Measurements from ENCODE around the gene PDE6C. TPM values are rescaled to one million over a fixed set of nuclear protein-coding genes. Genes with fewer than 3 reads are reported as not detected.
A peak's percentile ranks its signal among the peaks of the same experiment; 100 is the strongest.

PDE6C gene
- total RNA-seq (2021) (not detected in 3 replicates), Bru-seq, nascent RNA (not detected)
- long read RNA-seq, experiment 1 = 0 reads
- long read RNA-seq, experiment 2 = 0 reads
- long read RNA-seq, experiment 3 = 0 reads

GRCh38 chr10:93612311-93612710, at the start of gene PDE6C:
Gene PDE6C, plus strand, starts transcription at chr10:93612537. Its CDS starts 189 bp downstream, at chr10:93612726.
- Mint-ChIP-seq H3K27me3 (ENCODE audit: low read depth) (no peaks in the 10 kb centered on the region), H3K36me3 (no peaks in the 10 kb centered on the region), H3K9me3 (no peaks in the 10 kb centered on the region), H3K27ac (no peak within 1 kb of the TSS), H3K4me3 (no peak within 1 kb of the TSS), H3K4me1 (peaks cover 10% of the 10 kb centered on the region)
- TF ChIP-seq SOX15 (CRISPR knock-in tag; IDR thresholded peaks at IDR 0.05) (no peak), FOXP1 (CRISPR knock-in tag; IDR thresholded peaks at IDR 0.05; ENCODE audit: borderline replicate concordance) (no peak), ERG (CRISPR knock-in tag; IDR thresholded peaks at IDR 0.05) (no peak), HMGA2 (CRISPR knock-in tag; IDR thresholded peaks at IDR 0.05) (no peak), EMX1 (CRISPR knock-in tag; IDR thresholded peaks at IDR 0.05) (no peak), OVOL2 (CRISPR knock-in tag; IDR thresholded peaks at IDR 0.05; ENCODE audit: borderline replicate concordance) (no peak), ZNF121 (CRISPR knock-in tag; IDR thresholded peaks at IDR 0.05) (no peak)
- DNase-seq (ENCODE audit: low spot score) (no peak), ATAC-seq (no peak)
- ChIA-PET POLR2A (no interaction called here), CTCF (interaction anchor here (1.6 kb wide), 1 partner anchor 58 kb away, joined by 5 read pairs; no protein-coding TSS in a partner anchor)

- TF ChIP-seq HMGA2 (CRISPR knock-in tag; IDR thresholded peaks at IDR 0.05) (no peak), MYBL2 (CRISPR knock-in tag; IDR thresholded peaks at IDR 0.05) (no peak), TEAD4 (CRISPR knock-in tag; IDR thresholded peaks at IDR 0.05) (no peak), ZNF423 (CRISPR knock-in tag; IDR thresholded peaks at IDR 0.05) (no peak)
- TF ChIP-seq, protein P1, sequence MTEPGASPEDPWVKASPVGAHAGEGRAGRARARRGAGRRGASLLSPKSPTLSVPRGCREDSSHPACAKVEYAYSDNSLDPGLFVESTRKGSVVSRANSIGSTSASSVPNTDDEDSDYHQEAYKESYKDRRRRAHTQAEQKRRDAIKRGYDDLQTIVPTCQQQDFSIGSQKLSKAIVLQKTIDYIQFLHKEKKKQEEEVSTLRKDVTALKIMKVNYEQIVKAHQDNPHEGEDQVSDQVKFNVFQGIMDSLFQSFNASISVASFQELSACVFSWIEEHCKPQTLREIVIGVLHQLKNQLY (CRISPR knock-in tag; IDR thresholded peaks at IDR 0.05) = no peak
- TF ChIP-seq, protein P2, sequence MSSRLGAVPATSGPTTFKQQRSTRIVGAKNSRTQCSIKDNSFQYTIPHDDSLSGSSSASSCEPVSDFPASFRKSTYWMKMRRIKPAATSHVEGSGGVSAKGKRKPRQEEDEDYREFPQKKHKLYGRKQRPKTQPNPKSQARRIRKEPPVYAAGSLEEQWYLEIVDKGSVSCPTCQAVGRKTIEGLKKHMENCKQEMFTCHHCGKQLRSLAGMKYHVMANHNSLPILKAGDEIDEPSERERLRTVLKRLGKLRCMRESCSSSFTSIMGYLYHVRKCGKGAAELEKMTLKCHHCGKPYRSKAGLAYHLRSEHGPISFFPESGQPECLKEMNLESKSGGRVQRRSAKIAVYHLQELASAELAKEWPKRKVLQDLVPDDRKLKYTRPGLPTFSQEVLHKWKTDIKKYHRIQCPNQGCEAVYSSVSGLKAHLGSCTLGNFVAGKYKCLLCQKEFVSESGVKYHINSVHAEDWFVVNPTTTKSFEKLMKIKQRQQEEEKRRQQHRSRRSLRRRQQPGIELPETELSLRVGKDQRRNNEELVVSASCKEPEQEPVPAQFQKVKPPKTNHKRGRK (CRISPR knock-in tag; IDR thresholded peaks at IDR 0.05; ENCODE audit: borderline replicate concordance) = no peak
- TF ChIP-seq, protein P3, sequence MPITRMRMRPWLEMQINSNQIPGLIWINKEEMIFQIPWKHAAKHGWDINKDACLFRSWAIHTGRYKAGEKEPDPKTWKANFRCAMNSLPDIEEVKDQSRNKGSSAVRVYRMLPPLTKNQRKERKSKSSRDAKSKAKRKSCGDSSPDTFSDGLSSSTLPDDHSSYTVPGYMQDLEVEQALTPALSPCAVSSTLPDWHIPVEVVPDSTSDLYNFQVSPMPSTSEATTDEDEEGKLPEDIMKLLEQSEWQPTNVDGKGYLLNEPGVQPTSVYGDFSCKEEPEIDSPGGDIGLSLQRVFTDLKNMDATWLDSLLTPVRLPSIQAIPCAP (CRISPR knock-in tag; IDR thresholded peaks at IDR 0.05) = no peak
- no peaks in the 10 kb centered on the region for H3K9me3 Mint-ChIP-seq
- 0 out of 2 replicates have a peak overlapping the region, but pooled peaks have one; percentile 25 for H3K4me3 Mint-ChIP-seq
- H3K27ac Mint-ChIP-seq = no peak overlapping the region
- no peak for DNase-seq (ENCODE audit: low spot score)
- H3K4me1 Mint-ChIP-seq = peaks cover 21% of the 10 kb centered on the region
- no peak for ATAC-seq
- H3K27me3 Mint-ChIP-seq (ENCODE audit: low read depth) = peaks cover 76% of the 10 kb centered on the region
- POLR2A ChIA-PET = interaction anchor here (0.6 kb wide), 1 partner anchor 30 kb away, joined by 6 read pairs; no protein-coding TSS in a partner anchor
- CTCF ChIA-PET = interaction anchor here (0.8 to 2.2 kb wide), 4 partner anchors 11 to 251 kb away, joined by 3 to 18 read pairs (median 4); no protein-coding TSS in a partner anchor
- no peaks in the 10 kb centered on the region for H3K36me3 Mint-ChIP-seq
These were observed 46.9 kb upstream of the PDE6C start for GRCh38 chr10:93565446-93565845.

- Mint-ChIP-seq H3K4me1 (peaks cover 21% of the 10 kb centered on the region), H3K27ac (no peak within 1 kb of the TSS), H3K4me3 (peak within 1 kb of the TSS; percentile 86), H3K36me3 (no peaks in the 10 kb centered on the region), H3K9me3 (no peaks in the 10 kb centered on the region), H3K27me3 (ENCODE audit: low read depth) (peaks cover 83% of the 10 kb centered on the region)
- ATAC-seq (peak; percentile 67), DNase-seq (ENCODE audit: low spot score) (peak; percentile 62)
- ChIA-PET POLR2A (no interaction called here), CTCF (interaction anchor here (0.8 to 2.2 kb wide), 7 partner anchors 12 to 249 kb away, joined by 3 to 18 read pairs (median 4); no protein-coding TSS in a partner anchor)
- TF ChIP-seq ELF4 (CRISPR knock-in tag; IDR thresholded peaks at IDR 0.05; ENCODE audit: low read depth) (no peak), E2F4 (CRISPR knock-in tag; IDR thresholded peaks at IDR 0.05; ENCODE audit: borderline replicate concordance, low read depth) (0 out of 2 replicates have a peak, but pooled peaks have one; percentile 38), MXD4 (CRISPR knock-in tag; IDR thresholded peaks at IDR 0.05; ENCODE audit: borderline replicate concordance) (no peak), ZNF232 (CRISPR knock-in tag; IDR thresholded peaks at IDR 0.05) (no peak), MYBL2 (CRISPR knock-in tag; IDR thresholded peaks at IDR 0.05) (peak; percentile 80; the same call in 1 of the 2 replicates), TEAD1 (CRISPR knock-in tag; IDR thresholded peaks at IDR 0.05) (peak; percentile 49; the same call in 1 of the 2 replicates), ZBTB21 (CRISPR knock-in tag; IDR thresholded peaks at IDR 0.05; ENCODE audit: borderline replicate concordance) (peak; percentile 78; the same call in 1 of the 2 replicates)
- TF ChIP-seq, protein P4, sequence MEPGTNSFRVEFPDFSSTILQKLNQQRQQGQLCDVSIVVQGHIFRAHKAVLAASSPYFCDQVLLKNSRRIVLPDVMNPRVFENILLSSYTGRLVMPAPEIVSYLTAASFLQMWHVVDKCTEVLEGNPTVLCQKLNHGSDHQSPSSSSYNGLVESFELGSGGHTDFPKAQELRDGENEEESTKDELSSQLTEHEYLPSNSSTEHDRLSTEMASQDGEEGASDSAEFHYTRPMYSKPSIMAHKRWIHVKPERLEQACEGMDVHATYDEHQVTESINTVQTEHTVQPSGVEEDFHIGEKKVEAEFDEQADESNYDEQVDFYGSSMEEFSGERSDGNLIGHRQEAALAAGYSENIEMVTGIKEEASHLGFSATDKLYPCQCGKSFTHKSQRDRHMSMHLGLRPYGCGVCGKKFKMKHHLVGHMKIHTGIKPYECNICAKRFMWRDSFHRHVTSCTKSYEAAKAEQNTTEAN (CRISPR knock-in tag; IDR thresholded peaks at IDR 0.05) = peak; percentile 48; the same call in 1 of the 2 replicates
- TF ChIP-seq, protein P5, sequence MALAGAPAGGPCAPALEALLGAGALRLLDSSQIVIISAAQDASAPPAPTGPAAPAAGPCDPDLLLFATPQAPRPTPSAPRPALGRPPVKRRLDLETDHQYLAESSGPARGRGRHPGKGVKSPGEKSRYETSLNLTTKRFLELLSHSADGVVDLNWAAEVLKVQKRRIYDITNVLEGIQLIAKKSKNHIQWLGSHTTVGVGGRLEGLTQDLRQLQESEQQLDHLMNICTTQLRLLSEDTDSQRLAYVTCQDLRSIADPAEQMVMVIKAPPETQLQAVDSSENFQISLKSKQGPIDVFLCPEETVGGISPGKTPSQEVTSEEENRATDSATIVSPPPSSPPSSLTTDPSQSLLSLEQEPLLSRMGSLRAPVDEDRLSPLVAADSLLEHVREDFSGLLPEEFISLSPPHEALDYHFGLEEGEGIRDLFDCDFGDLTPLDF (CRISPR knock-in tag; IDR thresholded peaks at IDR 0.05) = no peak; the same call in 1 of the 2 replicates
These were observed 45.7 kb upstream of the PDE6C start, which contains the start of gene FFAR4 for GRCh38 chr10:93566435-93567276. Gene FFAR4, plus strand, starts transcription at chr10:93566665. Its CDS starts 56 bp downstream, at chr10:93566721.
